ENCODE measurements around the gene METTL26.

Gene METTL26

DNA sequence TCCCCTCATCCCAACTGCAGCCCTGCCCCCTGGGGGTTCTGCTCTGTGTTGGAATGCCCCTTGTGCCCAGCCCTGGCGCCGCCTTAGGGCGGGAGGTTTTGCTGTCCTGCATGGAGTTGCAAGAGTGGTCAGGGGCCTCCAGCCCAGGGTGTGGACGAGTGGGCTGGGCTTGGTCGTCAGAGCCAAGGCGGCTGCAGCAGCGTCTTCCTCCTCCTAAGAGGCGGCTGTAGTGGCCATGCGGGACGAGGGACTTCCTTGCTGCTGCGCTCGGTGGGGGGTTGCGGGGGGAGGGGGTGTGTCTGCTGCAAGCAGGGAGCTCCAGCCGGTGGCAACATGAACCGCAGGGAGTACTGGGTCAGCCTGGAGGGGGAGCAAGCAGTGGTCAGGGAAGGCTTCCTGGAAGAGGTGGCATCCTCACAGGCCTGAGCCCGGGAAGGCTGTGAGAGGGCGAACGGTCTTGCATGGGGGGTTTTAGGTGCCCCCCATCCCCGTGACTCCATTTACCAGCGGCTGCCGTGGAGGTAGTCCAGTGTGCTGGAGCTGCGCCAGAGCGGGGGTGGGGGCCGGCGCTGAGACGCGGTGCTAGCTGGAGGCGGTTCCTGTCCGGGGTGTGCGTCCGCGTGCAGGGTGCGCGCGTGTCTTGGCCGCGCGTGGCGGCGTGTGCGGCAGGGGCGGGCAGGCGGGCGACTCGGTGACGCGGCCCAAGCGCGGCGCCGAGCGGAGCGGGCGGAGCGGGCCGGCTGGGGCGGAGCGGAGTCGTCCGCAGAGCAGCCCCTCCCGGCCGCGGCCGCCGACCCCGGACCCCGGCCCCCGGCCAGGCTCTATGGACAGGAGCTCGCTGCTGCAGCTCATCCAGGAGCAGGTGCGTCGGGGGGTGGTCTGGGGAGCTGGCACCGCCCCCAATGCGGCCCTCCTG, 39.1 kb upstream of the METTL26 start, which contains the start of gene RHBDL1:
Gene RHBDL1, plus strand, starts transcription at position 704 of the 916 bp plus-strand sequence. Its CDS starts 120 bp downstream, at position 824.
- no peak for DNase-seq (ENCODE audit: low spot score)

- DNase-seq (ENCODE audit: low spot score) = no peak
Measured at GRCh38 chr16:674214-674881, 38.2 kb upstream of the METTL26 start.

DNA sequence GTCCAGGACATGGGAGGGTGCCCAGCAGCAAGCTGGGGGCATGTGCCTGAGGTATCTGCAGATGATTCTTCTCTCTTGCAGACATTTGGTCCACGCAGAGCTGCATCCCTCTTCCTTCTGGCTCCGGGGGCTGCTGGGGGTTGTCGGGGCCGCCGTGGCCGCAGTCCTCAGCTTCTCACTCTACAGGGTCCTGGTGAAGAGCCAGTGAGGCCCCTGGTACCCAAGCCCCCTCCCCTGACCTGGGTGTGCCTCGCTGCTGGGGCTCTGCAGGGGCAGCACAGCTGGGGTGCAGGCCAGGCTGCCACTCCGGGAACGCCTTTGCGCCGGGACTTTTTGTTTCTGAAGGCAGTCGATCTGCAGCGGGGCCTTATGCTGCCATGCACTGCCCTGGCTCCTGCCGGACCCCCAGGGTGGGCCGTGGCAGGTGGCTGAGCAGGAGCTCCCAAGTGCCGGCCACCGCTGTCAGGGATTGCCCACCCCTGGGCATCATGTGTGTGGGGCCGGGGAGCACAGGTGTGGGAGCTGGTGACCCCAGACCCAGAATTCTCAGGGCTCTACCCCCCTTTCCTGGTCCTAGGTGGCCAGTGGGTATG, 37.4 kb upstream of the METTL26 start:
- DNase-seq (ENCODE audit: low spot score) = no peak

- no peak for DNase-seq (ENCODE audit: low spot score)
Measured at GRCh38 chr16:672851-673250, 36.7 kb upstream of the METTL26 start.

DNA sequence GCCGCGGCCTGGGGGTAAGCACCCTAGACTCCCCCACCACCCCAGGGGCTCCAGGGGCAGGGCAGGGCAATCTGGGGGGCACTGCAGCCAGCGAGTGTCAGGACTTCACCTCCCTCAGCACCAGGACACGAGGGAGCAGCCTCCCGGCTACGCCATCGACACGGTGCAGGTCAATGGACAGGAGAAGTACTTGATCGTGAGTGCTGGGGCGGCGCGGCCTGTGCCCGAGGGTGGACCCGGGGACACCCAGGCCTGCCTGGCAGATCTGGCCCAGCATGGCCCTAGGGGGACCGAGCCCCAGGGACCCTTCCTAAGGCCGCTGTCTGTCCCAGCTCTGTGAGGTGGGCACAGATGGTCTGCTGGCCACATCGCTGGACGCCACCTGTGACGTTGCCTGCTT, 36.3 kb upstream of the METTL26 start:
- no peak for DNase-seq (ENCODE audit: low spot score)

GRCh38 chr16:671353-672131, 35.4 kb upstream of the METTL26 start:
- DNase-seq (ENCODE audit: low spot score) = no peak

GRCh38 chr16:670485-671352, 34.6 kb upstream of the METTL26 start:
- no peak for DNase-seq (ENCODE audit: low spot score)

- DNase-seq (ENCODE audit: low spot score) = no peak
Measured at GRCh38 chr16:669666-670065, 33.6 kb upstream of the METTL26 start.

DNA sequence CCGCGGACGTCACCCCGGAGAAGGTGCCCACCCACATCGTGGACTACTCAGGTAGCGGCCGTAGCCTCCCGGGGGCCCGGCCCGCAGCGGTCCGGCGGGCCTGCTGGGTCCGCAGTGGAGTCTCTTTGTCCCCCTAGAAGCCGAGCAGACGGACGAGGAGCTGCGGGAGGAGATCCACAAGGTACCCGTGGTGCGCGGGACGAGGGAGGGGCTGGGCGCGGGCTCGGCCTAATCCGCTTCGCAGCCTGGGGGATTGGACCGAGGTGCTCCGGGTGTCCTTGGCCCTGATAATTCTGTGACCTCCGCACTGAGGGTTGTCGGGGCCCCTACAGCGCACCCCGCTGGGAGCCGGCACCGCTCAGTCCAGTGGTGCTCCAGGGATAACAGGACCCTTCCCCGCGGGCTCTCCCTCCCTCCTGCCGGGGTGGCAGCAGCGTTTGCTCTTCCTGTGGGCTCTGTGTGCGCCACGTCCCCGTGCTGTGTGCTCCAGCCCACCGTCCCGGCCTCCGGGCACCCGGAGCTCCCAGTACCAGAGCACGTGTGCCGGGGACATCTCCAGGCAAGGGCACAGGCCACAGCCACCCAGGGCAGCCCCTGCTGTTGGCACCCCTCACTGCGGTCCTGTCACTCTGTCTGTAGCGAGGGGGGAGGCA, 32.5 kb upstream of the METTL26 start:
- no peak for DNase-seq (ENCODE audit: low spot score)

- DNase-seq (ENCODE audit: low spot score) = peak; percentile 95
Measured at GRCh38 chr16:667780-668518, 31.8 kb upstream of the METTL26 start, which contains the start of gene RHOT2. RHOT2 (plus strand) TSS chr16:668132; CDS start chr16:668200, 68 bp downstream.

GRCh38 chr16:667113-667779, 31.1 kb upstream of the METTL26 start:
- no peak for DNase-seq (ENCODE audit: low spot score)

DNA sequence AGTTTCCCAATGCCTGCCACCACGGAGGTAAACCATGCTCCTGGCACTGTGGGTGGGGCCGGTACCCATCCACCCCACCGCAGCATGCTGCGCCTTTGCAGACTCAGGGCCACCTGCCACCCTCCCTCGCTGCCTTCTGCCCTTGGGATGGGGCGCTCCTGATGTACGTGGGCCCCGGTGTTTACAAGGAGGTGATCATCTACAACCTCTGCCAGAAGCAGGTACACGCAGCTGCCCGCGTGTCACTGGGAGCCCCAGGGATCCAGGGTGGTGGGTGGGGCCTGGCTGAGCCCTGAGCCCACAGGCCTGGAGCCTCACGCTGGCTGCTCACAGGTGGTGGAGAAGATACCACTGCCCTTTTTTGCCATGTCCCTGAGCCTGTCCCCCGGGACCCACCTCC, 30.5 kb upstream of the METTL26 start:
- no peak for DNase-seq (ENCODE audit: low spot score)

DNA sequence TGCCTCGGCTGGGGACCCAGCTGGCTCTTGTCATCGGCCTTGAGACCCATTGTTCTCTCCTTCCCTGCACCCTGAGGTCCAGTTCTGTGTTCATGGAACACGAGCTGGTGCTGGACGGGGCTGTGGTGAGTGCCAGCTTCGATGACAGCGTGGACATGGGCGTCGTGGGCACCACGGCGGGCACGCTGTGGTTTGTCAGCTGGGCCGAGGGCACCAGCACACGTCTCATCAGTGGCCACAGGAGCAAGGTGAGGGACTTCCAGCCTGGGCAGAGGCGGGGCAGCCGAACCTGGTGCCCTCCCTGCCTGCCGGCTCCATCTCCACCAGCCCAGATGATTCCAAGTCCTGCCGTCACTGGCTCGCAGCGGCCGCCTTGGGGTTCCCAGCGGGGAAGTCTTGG, 26.5 kb upstream of the METTL26 start:
- DNase-seq (ENCODE audit: low spot score) = no peak

GRCh38 chr16:662095-662494, 26.0 kb upstream of the METTL26 start:
- DNase-seq (ENCODE audit: low spot score) = no peak

- no peak for DNase-seq (ENCODE audit: low spot score)
Measured at GRCh38 chr16:661184-661821, 25.2 kb upstream of the METTL26 start.

DNA sequence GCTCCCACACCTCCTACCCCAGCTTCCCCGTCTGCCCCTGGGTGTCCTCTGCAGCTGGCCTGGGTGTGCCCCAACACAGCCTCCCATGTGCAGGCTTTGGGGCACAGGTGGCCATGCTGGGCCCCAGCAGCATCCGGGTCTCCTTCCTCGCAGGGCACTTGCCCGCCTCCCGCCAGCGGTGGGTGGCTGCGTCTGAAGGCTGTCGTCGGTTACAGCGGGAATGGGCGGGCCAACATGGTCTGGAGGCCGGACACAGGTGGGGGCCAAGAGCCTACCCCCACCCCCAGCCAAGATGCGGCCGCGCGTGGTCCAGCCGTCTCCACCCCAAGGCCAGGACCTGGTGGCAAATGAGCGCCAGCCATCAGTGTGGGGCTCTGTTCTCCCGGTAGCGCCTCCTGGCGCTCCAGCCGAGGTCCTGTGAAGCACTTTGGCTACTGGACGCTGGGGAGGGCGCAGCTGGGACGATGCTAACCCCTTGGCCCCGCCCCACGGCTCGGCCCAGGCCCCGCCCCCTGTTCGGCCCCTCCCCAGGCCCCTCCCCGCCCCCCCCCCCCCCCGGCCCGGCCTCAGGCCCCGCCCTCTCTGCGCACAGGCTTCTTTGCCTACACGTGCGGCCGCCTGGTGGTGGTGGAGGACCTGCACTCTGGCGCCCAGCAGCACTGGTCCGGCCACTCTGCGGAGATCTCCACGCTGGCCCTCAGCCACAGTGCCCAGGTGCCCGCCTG, 24.5 kb upstream of the METTL26 start:
- no peak for DNase-seq (ENCODE audit: low spot score)

DNA sequence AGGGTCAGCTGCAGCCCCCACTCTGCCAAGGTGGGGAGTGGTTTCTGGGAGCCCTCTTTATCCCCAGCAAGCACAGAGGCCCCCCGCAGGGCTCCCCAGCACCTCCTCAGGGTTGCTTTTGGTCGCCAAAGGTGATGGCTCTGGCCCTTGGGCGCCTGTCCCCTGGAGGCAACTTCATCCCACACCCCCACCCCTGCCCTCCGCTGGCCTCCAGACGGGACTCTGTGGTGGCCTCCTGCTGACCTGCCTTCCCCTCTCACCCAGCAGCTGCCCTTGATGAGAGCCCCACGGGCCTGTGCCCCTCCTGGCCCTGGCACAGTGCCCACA, 24.0 kb upstream of the METTL26 start:
- no peak for DNase-seq (ENCODE audit: low spot score)

- DNase-seq (ENCODE audit: low spot score) = no peak
Measured at GRCh38 chr16:659618-660017, 23.5 kb upstream of the METTL26 start.

Measured in LoVo (cell line).